DMS153 (cell line): ENCODE measurements around the gene NPC1.

Experiments used
- DNase-seq: peaks from one replicate; lab custom pipeline; 2025; lab: John Stamatoyannopoulos, UW

The NPC1 gene

DNA sequence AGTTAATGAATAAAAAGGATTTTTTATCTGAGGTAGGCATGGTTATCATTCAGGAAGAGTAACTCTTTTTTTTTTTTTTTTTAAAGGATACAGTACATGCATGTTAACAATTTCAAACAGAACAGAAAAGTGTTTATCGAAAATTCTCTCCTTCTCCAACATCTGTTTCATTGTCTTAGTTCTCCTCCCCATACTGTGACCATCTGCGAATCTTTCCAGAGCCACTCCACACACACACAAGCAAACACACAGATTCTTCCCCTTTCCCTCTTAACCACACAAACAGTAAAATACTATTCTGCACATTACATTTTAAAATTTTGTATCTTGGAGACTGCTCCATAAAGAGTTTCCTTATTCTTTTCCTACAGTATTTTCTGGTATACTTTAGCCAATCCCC lies 38.0 kb downstream of the NPC1 start:
- no peak for DNase-seq

- DNase-seq, result no peak
Observed at GRCh38 chr18:23547846-23548245, 38.5 kb downstream of the NPC1 start.

DNA sequence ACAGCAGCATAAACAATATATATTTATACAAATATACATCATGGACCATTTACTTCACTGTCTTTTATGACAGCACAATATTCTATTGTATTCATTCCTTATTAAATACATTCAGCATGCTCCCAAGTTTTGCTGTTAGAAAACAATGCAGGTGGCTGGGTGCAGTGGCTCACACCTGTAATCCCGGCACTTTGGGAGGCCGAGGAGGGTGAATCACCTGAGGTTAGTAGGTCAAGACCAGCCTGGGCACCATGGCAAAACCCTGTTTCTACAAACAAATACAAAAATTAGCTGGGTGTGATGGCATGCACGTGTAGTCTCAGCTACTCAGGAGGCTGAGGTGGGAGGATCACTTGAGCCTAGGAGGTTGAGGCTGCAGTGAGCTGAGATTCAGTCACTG lies 39.0 kb downstream of the NPC1 start:
- no peak for DNase-seq

- no peak for DNase-seq
Observed at GRCh38 chr18:23545247-23545789, 41.0 kb downstream of the NPC1 start.

DNA sequence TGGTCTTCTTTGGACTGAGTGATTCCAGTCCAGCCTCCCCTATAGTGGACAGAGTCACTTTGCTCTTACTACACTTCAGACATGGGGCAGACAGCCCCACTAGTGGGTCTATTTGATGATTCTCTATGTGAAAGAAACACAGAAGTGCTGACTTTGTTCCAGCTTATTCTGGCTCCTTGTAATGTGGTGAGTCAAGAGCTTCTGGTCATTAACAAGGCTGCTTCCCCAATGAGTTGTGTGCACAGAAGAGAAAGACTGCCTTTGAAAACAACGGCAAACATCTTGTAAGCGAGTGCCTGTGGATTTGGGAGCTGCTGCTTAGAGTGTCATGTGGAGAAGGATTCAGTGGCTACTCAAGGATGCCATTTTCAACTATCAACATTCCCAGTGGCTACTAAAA lies 43.8 kb downstream of the NPC1 start:
- no peak for DNase-seq

- no peak for DNase-seq
Observed at GRCh38 chr18:23541349-23542093, 44.8 kb downstream of the NPC1 start.

GRCh38 chr18:23540867-23541266 lies 45.4 kb downstream of the NPC1 start:
- no peak for DNase-seq

DNA sequence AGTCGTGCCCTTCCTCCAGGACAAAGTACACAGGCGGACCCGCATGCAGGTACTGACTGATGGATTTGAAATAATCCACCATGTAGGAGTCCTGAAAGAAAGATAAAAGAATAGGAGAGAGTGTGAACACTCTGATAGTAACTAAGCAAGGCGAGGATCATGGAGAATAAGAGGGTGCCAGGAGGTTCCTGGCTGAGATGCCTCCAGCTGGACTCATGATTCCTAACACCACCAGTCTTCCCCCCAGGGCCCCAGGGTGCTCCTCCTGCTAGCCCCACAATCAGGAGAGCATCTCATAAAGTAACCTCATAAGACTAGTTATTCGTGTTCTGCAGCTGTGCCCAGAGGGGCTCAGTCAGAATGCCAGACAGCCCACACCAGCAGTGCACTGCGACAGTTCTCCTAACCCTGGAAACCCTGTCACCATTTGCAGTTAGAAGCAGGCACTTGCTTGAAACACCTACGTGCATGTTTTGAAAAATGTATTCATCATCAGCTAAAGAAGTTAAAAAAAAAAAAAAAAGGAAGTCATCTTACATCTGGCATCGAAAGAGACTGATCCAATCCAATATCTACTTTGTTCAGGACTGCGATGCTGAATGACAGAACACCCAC lies 46.3 kb downstream of the NPC1 start:
- DNase-seq, result no peak

DNA sequence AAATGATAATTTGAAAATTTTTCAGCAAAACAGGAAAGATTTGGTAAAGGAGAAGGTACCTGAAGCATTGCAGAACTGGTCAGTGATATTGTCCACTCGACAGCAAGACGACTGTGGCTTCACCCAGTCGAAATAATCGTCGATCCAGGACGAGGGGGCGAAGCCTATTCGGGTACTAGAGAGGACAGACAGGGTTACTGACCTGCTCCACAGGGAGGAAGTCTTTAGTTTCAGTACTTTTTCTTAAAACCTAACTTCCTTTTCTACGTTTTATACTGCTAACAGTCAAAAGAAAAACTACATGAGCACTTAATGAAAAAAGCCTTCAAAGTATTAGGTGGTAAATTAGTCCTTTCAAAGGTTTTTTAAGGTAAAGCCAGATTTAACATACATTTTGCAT lies 47.0 kb downstream of the NPC1 start:
- no peak for DNase-seq

- DNase-seq, result no peak
Observed at GRCh38 chr18:23538870-23539269, 47.4 kb downstream of the NPC1 start.

- no peak for DNase-seq
Observed at GRCh38 chr18:23538001-23538400, 48.3 kb downstream of the NPC1 start.

- no peak for DNase-seq
Observed at GRCh38 chr18:23537274-23537673, 49.0 kb downstream of the NPC1 start.

DNA sequence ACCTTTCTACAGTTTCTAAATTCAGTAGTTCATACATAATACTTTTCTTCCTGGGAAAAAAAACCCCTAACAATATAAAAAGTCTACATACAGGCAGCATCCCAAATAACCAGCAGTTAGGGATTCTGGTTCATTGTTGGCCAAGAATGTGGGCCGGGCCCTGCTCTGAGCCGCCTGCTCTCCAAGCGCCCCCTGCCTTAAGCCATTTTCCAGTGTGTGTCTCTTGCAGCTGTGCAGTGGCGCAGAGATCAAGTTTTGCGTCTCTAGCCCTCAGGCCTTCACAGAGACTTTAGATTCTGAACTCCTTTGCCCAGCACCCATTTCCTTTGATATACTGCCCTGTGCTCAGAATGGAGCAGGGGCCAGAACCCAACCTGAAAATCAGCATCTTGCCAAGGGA lies 50.1 kb downstream of the NPC1 start:
- DNase-seq, result no peak

DNA sequence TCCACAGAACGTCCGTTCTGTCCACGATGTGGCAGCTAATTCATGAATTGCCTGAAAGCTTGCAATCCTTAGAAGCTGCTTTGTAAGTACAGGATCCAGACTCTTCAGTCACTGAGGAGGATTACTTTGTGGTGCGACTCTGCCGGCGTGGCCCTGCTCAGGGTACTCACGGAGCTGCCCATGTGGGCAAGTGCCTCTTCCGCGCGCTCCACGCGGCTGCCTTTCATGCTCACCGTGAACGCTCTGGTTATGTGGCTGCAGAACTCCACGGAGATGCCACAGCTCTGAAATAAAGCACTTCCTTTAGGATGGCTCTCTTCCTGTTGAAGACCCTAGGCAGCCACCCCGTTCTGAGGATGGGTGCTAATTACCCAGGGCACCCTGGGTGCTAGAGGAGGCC lies 52.0 kb downstream of the NPC1 start:
- DNase-seq, result no peak

DNA sequence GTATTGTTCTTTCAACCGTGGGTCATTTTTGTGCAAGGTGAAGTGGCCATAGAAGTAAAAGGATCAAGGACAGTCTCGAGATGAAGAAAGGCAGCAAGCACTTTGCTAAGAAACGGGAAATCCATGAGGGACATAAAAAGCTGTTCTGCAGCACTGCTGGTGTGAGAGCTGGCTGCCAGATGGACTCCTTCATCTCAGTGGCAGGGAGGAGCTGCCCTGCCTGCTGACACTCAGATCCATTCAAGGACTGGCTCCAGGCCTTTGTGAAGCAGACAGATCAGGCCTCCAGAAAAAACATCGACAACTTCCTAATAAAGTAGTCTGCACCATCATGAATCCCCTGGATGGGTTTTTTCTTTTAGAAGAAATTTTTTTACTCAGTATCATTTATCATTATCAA lies 53.5 kb downstream of the NPC1 start:
- DNase-seq, result no peak

DNA sequence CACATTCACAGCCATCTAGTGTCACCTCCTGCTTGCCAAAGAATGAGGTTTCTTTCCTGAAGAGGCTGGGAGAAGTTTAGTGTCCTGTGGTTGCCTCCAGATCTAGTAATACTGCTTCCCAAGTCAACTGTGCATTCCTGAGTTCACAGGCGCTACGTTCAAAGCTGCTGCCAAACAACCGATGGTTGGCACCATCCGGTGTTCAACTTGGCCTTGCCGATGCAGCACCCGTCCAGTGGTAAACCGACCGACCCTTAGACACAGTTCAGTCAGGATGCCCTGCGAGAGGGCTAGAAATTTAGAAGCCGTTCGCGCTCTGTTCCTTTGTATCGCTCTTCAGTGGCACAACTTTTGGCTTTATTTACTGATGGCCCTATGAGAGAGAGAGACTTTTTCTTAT lies 54.4 kb downstream of the NPC1 start:
- DNase-seq, result no peak

- DNase-seq, result no peak
Observed at GRCh38 chr18:23530195-23530594, 56.1 kb downstream of the NPC1 start.

- DNase-seq, result no peak
Observed at GRCh38 chr18:23529604-23530003, 56.7 kb downstream of the NPC1 start.

GRCh38 chr18:23528580-23529472 lies 57.5 kb downstream of the NPC1 start:
- no peak for DNase-seq

GRCh38 chr18:23526501-23527063 lies 59.7 kb downstream of the NPC1 start:
- DNase-seq, result no peak

DNA sequence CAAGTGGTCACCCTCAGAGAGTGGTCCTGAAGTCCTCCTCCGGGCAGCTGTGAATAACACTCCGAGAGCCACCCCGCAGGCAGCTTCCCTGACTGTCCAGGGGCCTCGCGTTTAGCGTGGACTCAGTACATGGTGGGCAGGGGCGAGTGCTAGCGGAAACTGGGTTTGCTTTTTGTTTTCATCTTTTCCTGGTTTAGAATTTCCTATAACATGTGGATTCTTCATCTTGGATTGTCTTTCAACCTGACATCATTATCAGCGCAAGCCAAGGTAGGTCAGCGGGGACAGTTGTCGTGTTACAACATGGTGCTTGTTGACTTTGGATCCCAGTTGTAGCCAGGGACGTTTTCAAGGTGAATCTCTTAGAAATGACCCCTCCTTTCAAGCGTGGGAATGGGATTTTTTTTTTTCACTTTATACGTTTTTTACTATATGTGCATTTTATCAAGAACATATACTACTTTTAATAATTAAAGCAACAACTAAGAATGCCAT lies 62.0 kb downstream of the NPC1 start:
- no peak for DNase-seq
